Trophoblast cell (in vitro differentiated cells and primary cell): Measurements from ENCODE around the gene TCP11L2.

Experiments used
- DNase-seq, 2 donors: peaks; one replicate each; pipeline ENCODE4 v3.0.0-alpha.2; 2016
- H2AFZ ChIP-seq: 2 replicates; pipeline ENCODE4 v1.6.1; 2013; ENCODE audit warnings: low read length, moderate library complexity, mild to moderate bottlenecking; ENCODE audit not compliant: insufficient read depth, poor library complexity
- H2AK5ac ChIP-seq: 2 replicates; pipeline ENCODE4 v1.6.1; 2013; ENCODE audit warnings: mild to moderate bottlenecking, low read length
- H2BK120ac ChIP-seq: 2 replicates; pipeline ENCODE4 v1.6.1; 2013; ENCODE audit warnings: low read length, mild to moderate bottlenecking, moderate library complexity; ENCODE audit not compliant: insufficient read depth, poor library complexity
- H2BK12ac ChIP-seq: 2 replicates; pipeline ENCODE4 v1.6.1; 2013; ENCODE audit warnings: mild to moderate bottlenecking, low read length, moderate library complexity
- H2BK5ac ChIP-seq: 2 replicates; pipeline ENCODE4 v1.6.1; 2013; ENCODE audit warnings: low read length, low read depth, moderate library complexity, mild to moderate bottlenecking; ENCODE audit not compliant: poor library complexity
- H3K14ac ChIP-seq: 2 replicates; pipeline ENCODE4 v1.6.1; 2013; ENCODE audit warnings: mild to moderate bottlenecking, low read length
- H3K18ac ChIP-seq: 2 replicates; pipeline ENCODE4 v1.6.1; 2013; ENCODE audit warnings: mild to moderate bottlenecking, low read length
- H3K23ac ChIP-seq: 2 replicates; pipeline ENCODE4 v1.6.1; 2013; ENCODE audit warnings: low read length
- H3K27ac ChIP-seq: 2 replicates; pipeline ENCODE4 v1.5.1; 2013; ENCODE audit warnings: low read depth, mild to moderate bottlenecking, inconsistent platforms, low read length, moderate library complexity
- H3K27me3 ChIP-seq: 2 replicates; pipeline ENCODE4 v1.6.1; 2013; ENCODE audit warnings: inconsistent platforms, mild to moderate bottlenecking, low read length, moderate library complexity; ENCODE audit not compliant: insufficient read depth
- H3K36me3 ChIP-seq, 2 experiments: 1 replicate in 1 of 2; 2 replicates in 1 of 2; pipeline ENCODE4 v1.6.1; 2013; ENCODE audit warnings: low read length in 2 of 2, mild to moderate bottlenecking in 2 of 2, moderate library complexity in 1 of 2; ENCODE audit not compliant: insufficient read depth in 2 of 2, control insufficient read depth in 1 of 2
- H3K4ac ChIP-seq: 2 replicates; pipeline ENCODE4 v1.6.1; 2013; ENCODE audit warnings: low read depth, mild to moderate bottlenecking, low read length, moderate library complexity
- H3K4me1 ChIP-seq, 2 experiments: 1 replicate in 1 of 2; 2 replicates in 1 of 2; pipeline ENCODE4 v1.6.1; 2013; ENCODE audit warnings: low read length in 2 of 2, mild to moderate bottlenecking in 2 of 2, moderate library complexity in 1 of 2; ENCODE audit not compliant: insufficient read depth in 2 of 2, control insufficient read depth in 1 of 2
- H3K4me2 ChIP-seq: 2 replicates; pipeline ENCODE4 v1.6.1; 2013; ENCODE audit warnings: inconsistent platforms, mild to moderate bottlenecking, low read length, moderate library complexity
- H3K4me3 ChIP-seq: 2 replicates; pipeline ENCODE4 v1.5.1; 2013; ENCODE audit warnings: mild to moderate bottlenecking, low read depth, low read length, inconsistent platforms
- H3K79me1 ChIP-seq: one replicate; pipeline ENCODE4 v1.6.1; 2013; ENCODE audit warnings: low read length
- H3K79me2 ChIP-seq: 2 replicates; pipeline ENCODE4 v1.6.1; 2013; ENCODE audit warnings: low read length, mild to moderate bottlenecking; ENCODE audit not compliant: control insufficient read depth, insufficient read depth, poor library complexity
- H3K9ac ChIP-seq: 2 replicates; pipeline ENCODE4 v1.6.1; 2013; ENCODE audit warnings: mild to moderate bottlenecking, low read length
- H3K9me3 ChIP-seq: 2 replicates; pipeline ENCODE4 v1.6.1; 2013; ENCODE audit warnings: low read depth, mild to moderate bottlenecking, control low read depth, inconsistent platforms, low read length; ENCODE audit not compliant: insufficient read depth
- H4K12ac ChIP-seq: 2 replicates; pipeline ENCODE4 v1.6.1; 2013; ENCODE audit warnings: low read depth, mild to moderate bottlenecking, low read length, moderate library complexity
- H4K8ac ChIP-seq: 2 replicates; pipeline ENCODE4 v1.6.1; 2013; ENCODE audit warnings: low read depth, mild to moderate bottlenecking, low read length, moderate library complexity
- H4K91ac ChIP-seq: one replicate; pipeline ENCODE4 v1.6.1; 2013; ENCODE audit warnings: low read depth, mild to moderate bottlenecking, low read length, moderate library complexity
- WGBS: extraction: QIAGEN DNeasy Blood & Tissue Kit; methylation state at CpG from one replicate; pipeline ENCODE4 v1.1.7; 2013; ENCODE audit warnings: missing lambda C conversion rate; ENCODE audit not compliant: insufficient read length, insufficient coverage; ENCODE audit errors: extremely low coverage; 5-methylcytosine and 5-hydroxymethylcytosine counted together

The TCP11L2 gene

GRCh38 chr12:106342397-106343213, 40.1 kb downstream of the TCP11L2 start:
- Histone ChIP-seq H2BK12ac (no peak overlapping the region), H4K12ac (no peak overlapping the region), H3K4me3 (peak overlapping the region; percentile 25), H4K8ac (no peak overlapping the region), H2AK5ac (no peak overlapping the region), H3K4me1 (no peaks in the 10 kb centered on the region), H3K36me3 (no peaks in the 10 kb centered on the region), H3K4me2 (no peak overlapping the region), H4K91ac (no peak overlapping the region), H2BK120ac (no peak overlapping the region), H3K79me1 (no peaks in the 10 kb centered on the region), H3K79me2 (no peaks in the 10 kb centered on the region), H3K27ac (no peak overlapping the region), H3K4ac (no peak overlapping the region), H2BK5ac (no peak overlapping the region), H3K18ac (no peak overlapping the region), H3K23ac (no peak overlapping the region), H3K9me3 (no peaks in the 10 kb centered on the region), H3K27me3 (no peaks in the 10 kb centered on the region), H3K14ac (no peak overlapping the region), H3K9ac (no peak overlapping the region), H2AFZ (no peak overlapping the region)
- DNase-seq, result peak; percentile 4 to 48
- no CpG with 5 or more reads among the region's 9 CpGs for WGBS

GRCh38 chr12:106343214-106343528, 40.6 kb downstream of the TCP11L2 start:
- H3K9me3 ChIP-seq, result no peaks in the 10 kb centered on the region
- no peaks in the 10 kb centered on the region for H3K79me1 ChIP-seq
- no peak overlapping the region for H4K8ac ChIP-seq
- H3K4me1 ChIP-seq, result no peaks in the 10 kb centered on the region
- H3K4ac ChIP-seq, result no peak overlapping the region
- no peak overlapping the region for H2AFZ ChIP-seq
- no peak overlapping the region for H3K14ac ChIP-seq
- no peak overlapping the region for H3K4me3 ChIP-seq
- H3K27me3 ChIP-seq, result no peaks in the 10 kb centered on the region
- H3K36me3 ChIP-seq, result no peaks in the 10 kb centered on the region
- no peak overlapping the region for H2BK12ac ChIP-seq
- H3K9ac ChIP-seq, result no peak overlapping the region
- no CpG with 5 or more reads among the region's 2 CpGs for WGBS
- no peak overlapping the region for H2AK5ac ChIP-seq
- no peak overlapping the region for H3K27ac ChIP-seq
- no peak overlapping the region for H3K23ac ChIP-seq
- DNase-seq, result no peak
- no peaks in the 10 kb centered on the region for H3K79me2 ChIP-seq
- H4K91ac ChIP-seq, result no peak overlapping the region
- H3K18ac ChIP-seq, result no peak overlapping the region
- H2BK120ac ChIP-seq, result no peak overlapping the region
- H4K12ac ChIP-seq, result no peak overlapping the region
- no peak overlapping the region for H3K4me2 ChIP-seq
- no peak overlapping the region for H2BK5ac ChIP-seq

GRCh38 chr12:106344131-106344530, 41.6 kb downstream of the TCP11L2 start:
- no peak overlapping the region for H3K18ac ChIP-seq

GRCh38 chr12:106345746-106346145, 43.2 kb downstream of the TCP11L2 start:
- Histone ChIP-seq H3K9me3 (no peaks in the 10 kb centered on the region), H3K4me1 (no peaks in the 10 kb centered on the region), H3K4me3 (no peak overlapping the region), H3K9ac (no peak overlapping the region), H2AFZ (no peak overlapping the region), H3K36me3 (no peaks in the 10 kb centered on the region), H3K4me2 (no peak overlapping the region), H2BK12ac (no peak overlapping the region), H2BK120ac (no peak overlapping the region), H3K79me1 (no peaks in the 10 kb centered on the region), H3K4ac (no peak overlapping the region), H3K14ac (no peak overlapping the region), H4K8ac (no peak overlapping the region), H3K79me2 (no peaks in the 10 kb centered on the region), H3K27ac (no peak overlapping the region), H3K23ac (no peak overlapping the region), H4K12ac (no peak overlapping the region), H3K18ac (no peak overlapping the region), H3K27me3 (no peaks in the 10 kb centered on the region), H2AK5ac (no peak overlapping the region), H2BK5ac (no peak overlapping the region), H4K91ac (no peak overlapping the region)
- peak; percentile 84 for DNase-seq
- whole genome bisulfite sequencing, result no CpG with 5 or more reads among the region's 5 CpGs

More at GRCh38 chr12:106344131-106344530, 41.6 kb downstream of the TCP11L2 start:
- no peak for DNase-seq
- WGBS, result no CpG with 5 or more reads among the region's 5 CpGs
- H3K36me3 ChIP-seq, result no peaks in the 10 kb centered on the region
- no peak overlapping the region for H3K14ac ChIP-seq
- H3K4me2 ChIP-seq, result no peak overlapping the region
- H2AFZ ChIP-seq, result no peak overlapping the region
- no peak overlapping the region for H3K4me3 ChIP-seq
- no peak overlapping the region for H4K12ac ChIP-seq
- H3K9me3 ChIP-seq, result no peaks in the 10 kb centered on the region
- H4K8ac ChIP-seq, result no peak overlapping the region
- H3K23ac ChIP-seq, result no peak overlapping the region
- no peak overlapping the region for H3K27ac ChIP-seq
- no peaks in the 10 kb centered on the region for H3K27me3 ChIP-seq
- no peak overlapping the region for H2BK12ac ChIP-seq
- H3K79me2 ChIP-seq, result no peaks in the 10 kb centered on the region
- H3K4me1 ChIP-seq, result no peaks in the 10 kb centered on the region
- no peak overlapping the region for H2AK5ac ChIP-seq
- H2BK120ac ChIP-seq, result no peak overlapping the region
- no peak overlapping the region for H3K4ac ChIP-seq
- H4K91ac ChIP-seq, result no peak overlapping the region
- H2BK5ac ChIP-seq, result no peak overlapping the region
- H3K9ac ChIP-seq, result no peak overlapping the region
- no peaks in the 10 kb centered on the region for H3K79me1 ChIP-seq
